ENCODE results near the gene LAMA3. TPM values are rescaled to one million over a fixed set of nuclear protein-coding genes. Genes with fewer than 3 reads are reported as not detected.
A peak's percentile ranks its signal among the peaks of the same experiment; 100 is the strongest.

LAMA3 gene
- total and polyA plus RNA-seq, 9 donors, result 2.3 to 8.7 (median 3.6) TPM

- H3K36me3 ChIP-seq (ENCODE audit: control insufficient read depth, insufficient read depth, low read length), result no peaks in the 10 kb centered on the region
Observed at GRCh38 chr18:23910032-23910431, 220.8 kb downstream of the LAMA3 start.

GRCh38 chr18:23912356-23912755, 223.1 kb downstream of the LAMA3 start:
- no peaks in the 10 kb centered on the region for H3K4me1 ChIP-seq (ENCODE audit: control insufficient read depth, insufficient read depth, low read length)
- 50% methylated on average over 1 of the region's 3 CpGs for WGBS (ENCODE audit: insufficient coverage)
- no peaks in the 10 kb centered on the region for H3K27me3 ChIP-seq (ENCODE audit: control insufficient read depth, insufficient read depth, low read length)
- H3K27ac ChIP-seq (ENCODE audit: low read length), result no peak overlapping the region
- DNase-seq, result no peak
- no peaks in the 10 kb centered on the region for H3K36me3 ChIP-seq (ENCODE audit: control insufficient read depth, insufficient read depth, low read length)
- no peak overlapping the region for H3K4me3 ChIP-seq (ENCODE audit: low read length)
- no peaks in the 10 kb centered on the region for H3K9me3 ChIP-seq (replicated peaks; ENCODE audit: control insufficient read depth, low read depth, low read length)

More at GRCh38 chr18:23910032-23910431, 220.8 kb downstream of the LAMA3 start:
- no peaks in the 10 kb centered on the region for H3K4me1 ChIP-seq (ENCODE audit: control insufficient read depth, insufficient read depth, low read length)
- no peak overlapping the region for H3K4me3 ChIP-seq (ENCODE audit: low read length)
- H3K27me3 ChIP-seq (ENCODE audit: control insufficient read depth, insufficient read depth, low read length), result no peaks in the 10 kb centered on the region
- no peak for DNase-seq
- H3K9me3 ChIP-seq (replicated peaks; ENCODE audit: control insufficient read depth, low read depth, low read length), result no peaks in the 10 kb centered on the region
- WGBS (ENCODE audit: insufficient coverage), result 86% methylated on average over 1 of the region's 2 CpGs
- H3K27ac ChIP-seq (ENCODE audit: low read length), result no peak overlapping the region

GRCh38 chr18:23916338-23916737, 227.1 kb downstream of the LAMA3 start:
- H3K27ac ChIP-seq (ENCODE audit: low read length), result no peak overlapping the region
- no peaks in the 10 kb centered on the region for H3K9me3 ChIP-seq (replicated peaks; ENCODE audit: control insufficient read depth, low read depth, low read length)
- no peak overlapping the region for H3K4me3 ChIP-seq (ENCODE audit: low read length)
- no peak for DNase-seq
- no peaks in the 10 kb centered on the region for H3K4me1 ChIP-seq (ENCODE audit: control insufficient read depth, insufficient read depth, low read length)
- H3K36me3 ChIP-seq (ENCODE audit: control insufficient read depth, insufficient read depth, low read length), result no peaks in the 10 kb centered on the region
- peaks cover 3% of the 10 kb centered on the region for H3K27me3 ChIP-seq (ENCODE audit: control insufficient read depth, insufficient read depth, low read length)
- WGBS (ENCODE audit: insufficient coverage), result no CpG with 5 or more reads among the region's 4 CpGs

- WGBS (ENCODE audit: insufficient coverage), result 25% methylated on average over 8 of the region's 10 CpGs
- peak; percentile 68 for DNase-seq
Observed at GRCh38 chr18:23918395-23919032, 229.3 kb downstream of the LAMA3 start.

GRCh38 chr18:23920054-23920453, 230.8 kb downstream of the LAMA3 start:
- WGBS (ENCODE audit: insufficient coverage), result 81% methylated on average over 4 of the region's 4 CpGs
- no peaks in the 10 kb centered on the region for H3K36me3 ChIP-seq (ENCODE audit: control insufficient read depth, insufficient read depth, low read length)
- no peak for DNase-seq
- H3K27me3 ChIP-seq (ENCODE audit: control insufficient read depth, insufficient read depth, low read length), result peaks cover 3% of the 10 kb centered on the region
- no peak overlapping the region for H3K27ac ChIP-seq (ENCODE audit: low read length)
- H3K4me3 ChIP-seq (ENCODE audit: low read length), result no peak overlapping the region
- H3K4me1 ChIP-seq (ENCODE audit: control insufficient read depth, insufficient read depth, low read length), result no peaks in the 10 kb centered on the region
- no peaks in the 10 kb centered on the region for H3K9me3 ChIP-seq (replicated peaks; ENCODE audit: control insufficient read depth, low read depth, low read length)

More at GRCh38 chr18:23918395-23919032, 229.3 kb downstream of the LAMA3 start:
- no peaks in the 10 kb centered on the region for H3K36me3 ChIP-seq (ENCODE audit: control insufficient read depth, insufficient read depth, low read length)
- no peak overlapping the region for H3K4me3 ChIP-seq (ENCODE audit: low read length)
- H3K9me3 ChIP-seq (replicated peaks; ENCODE audit: control insufficient read depth, low read depth, low read length), result no peaks in the 10 kb centered on the region
- H3K27me3 ChIP-seq (ENCODE audit: control insufficient read depth, insufficient read depth, low read length), result peaks cover 3% of the 10 kb centered on the region
- H3K4me1 ChIP-seq (ENCODE audit: control insufficient read depth, insufficient read depth, low read length), result no peaks in the 10 kb centered on the region
- no peak overlapping the region for H3K27ac ChIP-seq (ENCODE audit: low read length)

- no peaks in the 10 kb centered on the region for H3K4me1 ChIP-seq (ENCODE audit: control insufficient read depth, insufficient read depth, low read length)
- DNase-seq, result no peak
- 85% methylated on average over 3 of the region's 12 CpGs for WGBS (ENCODE audit: insufficient coverage)
Observed at GRCh38 chr18:23921716-23922285, 232.5 kb downstream of the LAMA3 start.

GRCh38 chr18:23922939-23923338, 233.7 kb downstream of the LAMA3 start:
- no peaks in the 10 kb centered on the region for H3K9me3 ChIP-seq (replicated peaks; ENCODE audit: control insufficient read depth, low read depth, low read length)
- no peak overlapping the region for H3K27ac ChIP-seq (ENCODE audit: low read length)
- no peak for DNase-seq
- WGBS (ENCODE audit: insufficient coverage), result 79% methylated on average over 1 of the region's 1 CpG
- peaks cover 3% of the 10 kb centered on the region for H3K27me3 ChIP-seq (ENCODE audit: control insufficient read depth, insufficient read depth, low read length)
- no peaks in the 10 kb centered on the region for H3K36me3 ChIP-seq (ENCODE audit: control insufficient read depth, insufficient read depth, low read length)
- no peak overlapping the region for H3K4me3 ChIP-seq (ENCODE audit: low read length)
- H3K4me1 ChIP-seq (ENCODE audit: control insufficient read depth, insufficient read depth, low read length), result no peaks in the 10 kb centered on the region

More at GRCh38 chr18:23921716-23922285, 232.5 kb downstream of the LAMA3 start:
- Histone ChIP-seq H3K4me3 (ENCODE audit: low read length) (no peak overlapping the region), H3K36me3 (ENCODE audit: control insufficient read depth, insufficient read depth, low read length) (no peaks in the 10 kb centered on the region), H3K27me3 (ENCODE audit: control insufficient read depth, insufficient read depth, low read length) (peaks cover 3% of the 10 kb centered on the region), H3K9me3 (replicated peaks; ENCODE audit: control insufficient read depth, low read depth, low read length) (no peaks in the 10 kb centered on the region), H3K27ac (ENCODE audit: low read length) (no peak overlapping the region)

GRCh38 chr18:23924813-23925212, 235.6 kb downstream of the LAMA3 start:
- no CpG with 5 or more reads among the region's 1 CpG for WGBS (ENCODE audit: insufficient coverage)
- no peak for DNase-seq
- Histone ChIP-seq H3K27ac (ENCODE audit: low read length) (no peak overlapping the region), H3K36me3 (ENCODE audit: control insufficient read depth, insufficient read depth, low read length) (no peaks in the 10 kb centered on the region), H3K4me3 (ENCODE audit: low read length) (no peak overlapping the region), H3K4me1 (ENCODE audit: control insufficient read depth, insufficient read depth, low read length) (no peaks in the 10 kb centered on the region), H3K27me3 (ENCODE audit: control insufficient read depth, insufficient read depth, low read length) (no peaks in the 10 kb centered on the region), H3K9me3 (replicated peaks; ENCODE audit: control insufficient read depth, low read depth, low read length) (no peaks in the 10 kb centered on the region)

- DNase-seq, result no peak
- no peak overlapping the region for H3K27ac ChIP-seq (ENCODE audit: low read length)
- no CpG with 5 or more reads among the region's 2 CpGs for WGBS (ENCODE audit: insufficient coverage)
Observed at GRCh38 chr18:23926571-23926970, 237.3 kb downstream of the LAMA3 start.

GRCh38 chr18:23927821-23928746, 238.8 kb downstream of the LAMA3 start:
- H3K9me3 ChIP-seq (replicated peaks; ENCODE audit: control insufficient read depth, low read depth, low read length), result no peaks in the 10 kb centered on the region
- H3K4me1 ChIP-seq (ENCODE audit: control insufficient read depth, insufficient read depth, low read length), result no peaks in the 10 kb centered on the region
- H3K27me3 ChIP-seq (ENCODE audit: control insufficient read depth, insufficient read depth, low read length), result no peaks in the 10 kb centered on the region
- no peak for DNase-seq
- no peak overlapping the region for H3K4me3 ChIP-seq (ENCODE audit: low read length)
- H3K36me3 ChIP-seq (ENCODE audit: control insufficient read depth, insufficient read depth, low read length), result no peaks in the 10 kb centered on the region
- no peak overlapping the region for H3K27ac ChIP-seq (ENCODE audit: low read length)
- 20% methylated on average over 2 of the region's 13 CpGs for WGBS (ENCODE audit: insufficient coverage)

More at GRCh38 chr18:23926571-23926970, 237.3 kb downstream of the LAMA3 start:
- no peak overlapping the region for H3K4me3 ChIP-seq (ENCODE audit: low read length)
- no peaks in the 10 kb centered on the region for H3K9me3 ChIP-seq (replicated peaks; ENCODE audit: control insufficient read depth, low read depth, low read length)
- no peaks in the 10 kb centered on the region for H3K27me3 ChIP-seq (ENCODE audit: control insufficient read depth, insufficient read depth, low read length)
- H3K36me3 ChIP-seq (ENCODE audit: control insufficient read depth, insufficient read depth, low read length), result no peaks in the 10 kb centered on the region
- H3K4me1 ChIP-seq (ENCODE audit: control insufficient read depth, insufficient read depth, low read length), result no peaks in the 10 kb centered on the region
